IMR-90 (cell line): ENCODE measurements around the gene MATK. TPM values are rescaled to one million over a fixed set of nuclear protein-coding genes. Genes with fewer than 3 reads are reported as not detected.

ENCODE experiments used
- ATAC-seq: fragments of 200-7000 bp; cut with Tn5 transposase; 2 replicates; pipeline ENCODE4 v1.9.1; 2020; ENCODE audit warnings: low read depth, mild to moderate bottlenecking, moderate library complexity
- BruUV-seq: library from RNA; stranded (reverse); fragments of 400-500 nt; replicated peaks from 2 replicates; lab custom pipeline; 2021; lab: Mats Ljungman, UMichigan
- CTCF ChIA-PET: fragments of 300-600 bp; formaldehyde crosslinking; extraction: SDS; loops from one replicate; lab custom pipeline; 2021; ENCODE audit warnings: antibody characterized with exemption; lab: Yijun Ruan, JAX
- POLR2A ChIA-PET: fragments of 300-600 bp; sonication (Branson Sonifier 250); formaldehyde crosslinking; loops from one replicate; lab custom pipeline; 2022; ENCODE audit warnings: antibody characterized with exemption; ENCODE audit not compliant: unreplicated experiment; lab: Charles Lee
- DNase-seq: peaks from one replicate; pipeline ENCODE4 v3.0.0; 2013
- H2AFZ ChIP-seq: replicated peaks from 2 replicates; pipeline ENCODE3; 2013; ENCODE audit warnings: low read length, mild to moderate bottlenecking; ENCODE audit not compliant: poor library complexity
- H2AK5ac ChIP-seq: 2 replicates; pipeline ENCODE4 v1.6.1; 2013; ENCODE audit warnings: low read depth, low read length, inconsistent platforms
- H2AK9ac ChIP-seq: replicated peaks from 2 replicates; pipeline ENCODE3; 2013; ENCODE audit warnings: mild to moderate bottlenecking, low read depth, low read length, moderate library complexity; ENCODE audit not compliant: poor library complexity
- H2BK120ac ChIP-seq: 2 replicates; pipeline ENCODE4 v1.6.1; 2013; ENCODE audit warnings: low read depth, low read length, inconsistent platforms
- H2BK15ac ChIP-seq: 3 replicates; pipeline ENCODE4 v1.6.1; 2013; ENCODE audit warnings: low read depth, low read length, inconsistent platforms
- H2BK20ac ChIP-seq: 2 replicates; pipeline ENCODE4 v1.6.1; 2013; ENCODE audit warnings: low read depth, mild to moderate bottlenecking, inconsistent platforms, low read length, moderate library complexity
- H2BK5ac ChIP-seq: 2 replicates; pipeline ENCODE4 v1.6.1; 2013; ENCODE audit warnings: mild to moderate bottlenecking, low read depth, low read length, inconsistent platforms; ENCODE audit not compliant: poor library complexity, severe bottlenecking
- H3K14ac ChIP-seq: replicated peaks from 2 replicates; pipeline ENCODE4 v1.6.1; 2013; ENCODE audit warnings: low read depth, low read length, inconsistent platforms
- H3K18ac ChIP-seq: 2 replicates; pipeline ENCODE4 v1.6.1; 2013; ENCODE audit warnings: low read depth, low read length, control low read depth
- H3K23ac ChIP-seq: 2 replicates; pipeline ENCODE4 v1.6.1; 2013; ENCODE audit warnings: low read depth, low read length, inconsistent platforms
- H3K27ac ChIP-seq: 2 replicates; pipeline ENCODE4 v1.5.1; 2013; ENCODE audit warnings: mild to moderate bottlenecking, control low read depth, low read length; ENCODE audit not compliant: insufficient read depth
- H3K27me3 ChIP-seq: 2 replicates; pipeline ENCODE4 v1.6.1; 2013; ENCODE audit warnings: low read length; ENCODE audit not compliant: control insufficient read depth, insufficient read depth
- H3K36me3 ChIP-seq: 2 replicates; pipeline ENCODE4 v1.6.1; 2013; ENCODE audit warnings: low read length, mixed read lengths; ENCODE audit not compliant: control insufficient read depth, insufficient read depth
- H3K4ac ChIP-seq: 2 replicates; pipeline ENCODE4 v1.6.1; 2013; ENCODE audit warnings: low read depth, low read length, inconsistent platforms
- H3K4me1 ChIP-seq: 2 replicates; pipeline ENCODE4 v1.6.1; 2013; ENCODE audit warnings: low read length, mixed read lengths; ENCODE audit not compliant: control insufficient read depth, insufficient read depth
- H3K4me2 ChIP-seq: 2 replicates; pipeline ENCODE4 v1.6.1; 2013; ENCODE audit warnings: low read depth, mild to moderate bottlenecking, control low read depth, low read length, moderate library complexity
- H3K4me3 ChIP-seq: 2 replicates; pipeline ENCODE4 v1.5.1; 2013; ENCODE audit warnings: low read depth, mild to moderate bottlenecking, control low read depth, low read length, moderate library complexity; ENCODE audit not compliant: insufficient read depth
- H3K56ac ChIP-seq: 2 replicates; pipeline ENCODE4 v1.6.1; 2013; ENCODE audit warnings: low read length, inconsistent platforms; ENCODE audit not compliant: insufficient read depth; ENCODE audit errors: extremely low read depth
- H3K79me1 ChIP-seq, 2 experiments: 2 replicates each; pipeline ENCODE4 v1.6.1; 2013; ENCODE audit warnings: low read length in 2 of 2, inconsistent platforms in 1 of 2, low read depth in 1 of 2
- H3K9ac ChIP-seq: 2 replicates; pipeline ENCODE4 v1.6.1; 2013; ENCODE audit warnings: low read depth, low read length, control low read depth
- H3K9me1 ChIP-seq: 2 replicates; pipeline ENCODE4 v1.6.1; 2013; ENCODE audit warnings: low read length, inconsistent platforms; ENCODE audit not compliant: insufficient read depth
- H3K9me3 ChIP-seq: 2 replicates; pipeline ENCODE4 v1.6.1; 2013; ENCODE audit warnings: low read length; ENCODE audit not compliant: control insufficient read depth, insufficient read depth
- H4K20me1 ChIP-seq: 2 replicates; pipeline ENCODE4 v1.6.1; 2013; ENCODE audit warnings: low read length, inconsistent platforms; ENCODE audit not compliant: insufficient read depth
- H4K5ac ChIP-seq: 2 replicates; pipeline ENCODE4 v1.6.1; 2013; ENCODE audit warnings: mild to moderate bottlenecking, low read depth, low read length, control low read depth
- H4K8ac ChIP-seq, 2 experiments: 2 replicates each; pipeline ENCODE4 v1.6.1; 2013; ENCODE audit warnings: low read depth in 2 of 2, low read length in 2 of 2, control low read depth in 1 of 2, inconsistent platforms in 1 of 2
- H4K91ac ChIP-seq: 2 replicates; pipeline ENCODE4 v1.6.1; 2013; ENCODE audit warnings: low read depth, low read length, inconsistent platforms; ENCODE audit not compliant: insufficient read depth
- BHLHE40 ChIP-seq: fragments of 150-350 bp; IDR thresholded peaks from 2 replicates; pipeline ENCODE4 v1.6.1; 2016; ENCODE audit warnings: mild to moderate bottlenecking, low read depth, low read length
- CEBPB ChIP-seq: IDR thresholded peaks from 2 replicates; pipeline ENCODE4 v1.6.1; 2012; ENCODE audit warnings: low read depth, low read length, improper control_type of control experiment
- CHD1 ChIP-seq: IDR thresholded peaks from 2 replicates; pipeline ENCODE4 v1.6.1; 2012; ENCODE audit warnings: low read depth, low read length, improper control_type of control experiment
- ELK1 ChIP-seq: fragments of 150-350 bp; IDR thresholded peaks from 2 replicates; pipeline ENCODE4 v1.6.1; 2016; ENCODE audit warnings: low read depth, mild to moderate bottlenecking, low read length, moderate library complexity, borderline replicate concordance
- FOS ChIP-seq: fragments of 150-350 bp; IDR thresholded peaks from 2 replicates; pipeline ENCODE4 v1.6.1; 2016; ENCODE audit warnings: low read depth, low read length
- MAFK ChIP-seq: IDR thresholded peaks from 2 replicates; pipeline ENCODE4 v1.6.1; 2012; ENCODE audit warnings: low read depth, low read length, improper control_type of control experiment
- MXI1 ChIP-seq: IDR thresholded peaks from 2 replicates; pipeline ENCODE4 v1.6.1; 2012; ENCODE audit warnings: low read depth, mild to moderate bottlenecking, low read length, moderate library complexity, borderline replicate concordance
- NFE2L2 ChIP-seq: fragments of 150-350 bp; IDR thresholded peaks from 2 replicates; pipeline ENCODE4 v1.6.1; 2016; ENCODE audit warnings: low read depth, mild to moderate bottlenecking, low read length
- POLR2A ChIP-seq: IDR thresholded peaks from 2 replicates; pipeline ENCODE4 v1.6.1; 2012; ENCODE audit warnings: mild to moderate bottlenecking, low read depth, low read length
- RAD21 ChIP-seq: IDR thresholded peaks from 2 replicates; pipeline ENCODE4 v1.6.1; 2012; ENCODE audit warnings: low read length, improper control_type of control experiment
- RCOR1 ChIP-seq: IDR thresholded peaks from 2 replicates; pipeline ENCODE4 v1.6.1; 2012; ENCODE audit warnings: mild to moderate bottlenecking, low read length, improper control_type of control experiment; ENCODE audit not compliant: insufficient replicate concordance
- RFX5 ChIP-seq: IDR thresholded peaks from 2 replicates; pipeline ENCODE4 v1.8.0; 2012; ENCODE audit warnings: low read depth, mild to moderate bottlenecking, low read length, moderate library complexity
- SMC3 ChIP-seq: fragments of 150-350 bp; IDR thresholded peaks from 2 replicates; pipeline ENCODE4 v1.6.1; 2016; ENCODE audit warnings: low read depth, mild to moderate bottlenecking, antibody characterized with exemption, low read length, moderate library complexity
- USF2 ChIP-seq: fragments of 150-350 bp; IDR thresholded peaks from 2 replicates; pipeline ENCODE4 v1.6.1; 2017; ENCODE audit warnings: mild to moderate bottlenecking, antibody characterized with exemption, low read length, low read depth
- WGBS, 2 experiments: methylation state at CpG; one replicate each; pipeline versions ENCODE4 v1.1.5 to v1.1.7; 2013; ENCODE audit warnings: missing lambda C conversion rate in 2 of 2; ENCODE audit not compliant: insufficient read length in 1 of 2; ENCODE audit errors: extremely low coverage in 2 of 2; 5-methylcytosine and 5-hydroxymethylcytosine counted together
- dilution Hi-C: fragments of 300-500 bp; cut with HindIII; formaldehyde crosslinking; loops from one replicate; pipeline ENCODE4 v1.14.3; 2018; ENCODE audit warnings: low sequenced_read_pairs; ENCODE audit not compliant: unreplicated experiment
- in situ Hi-C: fragments of 300-500 bp; cut with MboI; formaldehyde crosslinking; loops from 3 replicates; pipeline ENCODE4 v1.14.3; 2019; ENCODE audit warnings: low sequenced_read_pairs, inconsistent platforms, mixed read lengths
- intact Hi-C: fragments of 100-400 bp; cut with micrococcal nuclease; formaldehyde crosslinking; loops from 2 replicates; pipeline ENCODE4 v1.10.0; 2022
- polyA plus RNA-seq, 3 experiments: library from polyadenylated mRNA; depleted of rRNA; stranded (reverse); fragments of >200 nt; gene quantifications; 2 replicates each; pipeline ENCODE4 v1.2.3, GENCODE V29; 2012; ENCODE audit warnings: low replicate concordance in 1 of 3
- total RNA-seq: library from RNA; depleted of rRNA; stranded (reverse); fragments of >200 nt; gene quantifications from 2 replicates; pipeline ENCODE4 v1.2.3, GENCODE V29; 2012
- TF ChIP-seq, protein P1 (sequence below): conservative IDR thresholded peaks from 2 replicates; pipeline ENCODE4 v1.5.1; 2012; ENCODE audit warnings: mild to moderate bottlenecking, low read depth, low read length, improper control_type of control experiment

MATK gene
- total and polyA plus RNA-seq, 2 of the 4 experiments (the other 2 are of a cell fraction), result not detected

GRCh38 chr19:3788996-3789778, 3.0 kb upstream of the MATK start:
- Histone ChIP-seq H2BK20ac (no peak overlapping the region), H3K36me3 (no peaks in the 10 kb centered on the region), H3K27me3 (peaks cover 29% of the 10 kb centered on the region), H3K56ac (no peak overlapping the region), H3K9me3 (peaks cover 8% of the 10 kb centered on the region), H3K79me1 (no peaks in the 10 kb centered on the region), H2BK15ac (no peak overlapping the region), H4K8ac (no peak overlapping the region), H4K91ac (no peak overlapping the region), H3K9me1 (no peaks in the 10 kb centered on the region), H3K23ac (no peak overlapping the region), H2AK5ac (no peak overlapping the region), H3K4me1 (no peaks in the 10 kb centered on the region), H3K4me3 (no peak overlapping the region), H3K9ac (no peak overlapping the region), H2BK5ac (no peak overlapping the region), H3K27ac (no peak overlapping the region), H3K4ac (no peak overlapping the region), H2AK9ac (no peak overlapping the region), H4K5ac (no peak overlapping the region), H4K20me1 (no peaks in the 10 kb centered on the region), H3K18ac (no peak overlapping the region), H3K14ac (no peak overlapping the region), H2BK120ac (no peak overlapping the region), H2AFZ (no peak overlapping the region), H3K4me2 (no peak overlapping the region)
- dilution Hi-C loops, result no loop called here
- BruUV-seq, result no TSS peak
- POLR2A ChIA-PET, result no interaction called here
- in situ Hi-C loops, result no loop called here
- no peak for DNase-seq
- WGBS, 2 experiments, result 39% methylated on average over 5 of the region's 16 CpGs; no CpG with 5 or more reads in 1 of the 2 experiments
- CTCF ChIA-PET, result interaction anchor here (0.7 kb wide), 1 partner anchor 10 kb away, joined by 4 read pairs; no protein-coding TSS in a partner anchor
- intact Hi-C loops, result no loop called here
- no peak for ATAC-seq
- TF ChIP-seq RCOR1, result no peak
- no peak for TF ChIP-seq MAFK
- TF ChIP-seq NFE2L2, result no peak
- TF ChIP-seq SMC3, result no peak
- TF ChIP-seq BHLHE40, result no peak
- TF ChIP-seq, protein P1, sequence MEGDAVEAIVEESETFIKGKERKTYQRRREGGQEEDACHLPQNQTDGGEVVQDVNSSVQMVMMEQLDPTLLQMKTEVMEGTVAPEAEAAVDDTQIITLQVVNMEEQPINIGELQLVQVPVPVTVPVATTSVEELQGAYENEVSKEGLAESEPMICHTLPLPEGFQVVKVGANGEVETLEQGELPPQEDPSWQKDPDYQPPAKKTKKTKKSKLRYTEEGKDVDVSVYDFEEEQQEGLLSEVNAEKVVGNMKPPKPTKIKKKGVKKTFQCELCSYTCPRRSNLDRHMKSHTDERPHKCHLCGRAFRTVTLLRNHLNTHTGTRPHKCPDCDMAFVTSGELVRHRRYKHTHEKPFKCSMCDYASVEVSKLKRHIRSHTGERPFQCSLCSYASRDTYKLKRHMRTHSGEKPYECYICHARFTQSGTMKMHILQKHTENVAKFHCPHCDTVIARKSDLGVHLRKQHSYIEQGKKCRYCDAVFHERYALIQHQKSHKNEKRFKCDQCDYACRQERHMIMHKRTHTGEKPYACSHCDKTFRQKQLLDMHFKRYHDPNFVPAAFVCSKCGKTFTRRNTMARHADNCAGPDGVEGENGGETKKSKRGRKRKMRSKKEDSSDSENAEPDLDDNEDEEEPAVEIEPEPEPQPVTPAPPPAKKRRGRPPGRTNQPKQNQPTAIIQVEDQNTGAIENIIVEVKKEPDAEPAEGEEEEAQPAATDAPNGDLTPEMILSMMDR, result no peak
- TF ChIP-seq CHD1, result no peak
- TF ChIP-seq FOS, result no peak
- no peak for TF ChIP-seq POLR2A
- TF ChIP-seq RFX5, result no peak
- TF ChIP-seq RAD21, result no peak
- no peak for TF ChIP-seq USF2
- no peak for TF ChIP-seq ELK1
- no peak for TF ChIP-seq MXI1
- no peak for TF ChIP-seq CEBPB
